K562 (cell line): ENCODE results near the gene TP53I13. TPM values are rescaled to one million over a fixed set of nuclear protein-coding genes. Genes with fewer than 3 reads are reported as not detected.
A peak's percentile ranks its signal among the peaks of the same experiment; 100 is the strongest.

Experiments used
- ATAC-seq: fragments of 200-7000 bp; cut with Tn5 transposase; 3 replicates; pipeline ENCODE4 v1.9.1; 2020; ENCODE audit warnings: moderate library complexity
- BruUV-seq: library from RNA; stranded (reverse); fragments of 400-500 nt; replicated peaks from 2 replicates; lab custom pipeline; 2021; lab: Mats Ljungman, UMichigan
- CTCF ChIA-PET: fragments of 300-600 bp; formaldehyde crosslinking; extraction: SDS; loops from one replicate; lab custom pipeline; 2021; ENCODE audit warnings: low intra/inter-chr PET ratio; lab: Yijun Ruan, JAX
- POLR2A ChIA-PET: fragments of 300-600, 350-650 bp; sonication (Branson Sonifier 250); formaldehyde crosslinking; extraction: SDS; loops from one replicate; lab custom pipeline; 2021; ENCODE audit warnings: antibody characterized with exemption, inconsistent platforms; lab: Yijun Ruan, JAX
- DNase-seq, 4 experiments: peaks; one replicate each; pipeline versions ENCODE4 v3.0.0 to v3.0.0-alpha.2; 2011 to 2018; ENCODE audit warnings: low spot score in 3 of 4, mixed read lengths in 3 of 4; ENCODE audit errors: extremely low read depth in 1 of 4
- FAIRE-seq: peaks from 2 replicates; lab custom pipeline; 2011; peaks lifted over from hg19 to GRCh38; lab: Jason Lieb, UNC
- H2AFZ ChIP-seq: 2 replicates; pipeline ENCODE4 v1.6.0; 2011; ENCODE audit warnings: low read depth, low read length, control low read depth, inconsistent platforms
- H3K27ac ChIP-seq: fragments of 200-600 bp; 3 replicates; pipeline ENCODE4 v1.8.0; 2011; ENCODE audit warnings: low read depth, mild to moderate bottlenecking, control low read depth, inconsistent platforms, low read length, moderate library complexity, mixed read lengths; ENCODE audit errors: extremely low read depth
- H3K27me3 ChIP-seq, 2 experiments: fragments of 300-600 bp in 1 of 2; 2 replicates in 1 of 2; 3 replicates in 1 of 2; pipeline versions ENCODE4 v1.6.0 to v1.8.0; 2011; ENCODE audit warnings: inconsistent platforms in 2 of 2, low read length in 2 of 2, mild to moderate bottlenecking in 1 of 2, mixed read lengths in 1 of 2, moderate library complexity in 1 of 2; ENCODE audit not compliant: control insufficient read depth in 2 of 2, insufficient read depth in 2 of 2
- H3K36me3 ChIP-seq: fragments of 300-600 bp; 3 replicates; pipeline ENCODE4 v1.8.0; 2011; ENCODE audit warnings: mild to moderate bottlenecking, low read length, inconsistent platforms; ENCODE audit not compliant: control insufficient read depth, insufficient read depth
- H3K4me1 ChIP-seq, 2 experiments: fragments of 200-600 bp in 1 of 2; replicated peaks in 1 of 2; 2 replicates in 1 of 2; 3 replicates in 1 of 2; pipeline versions ENCODE4 v1.5.1 to v1.8.0; 2011; ENCODE audit warnings: inconsistent platforms in 2 of 2, low read length in 2 of 2, mild to moderate bottlenecking in 1 of 2, mixed read lengths in 1 of 2, moderate library complexity in 1 of 2; ENCODE audit not compliant: control insufficient read depth in 2 of 2, insufficient read depth in 2 of 2
- H3K4me2 ChIP-seq: 2 replicates; pipeline ENCODE4 v1.6.1; 2011; ENCODE audit warnings: low read length, control low read depth, inconsistent platforms, mixed read lengths; ENCODE audit not compliant: insufficient read depth
- H3K4me3 ChIP-seq: fragments of 200-600 bp; sonication (generic), shearing (Covaris generic); 2 replicates; pipeline ENCODE4 v1.5.1; 2016; ENCODE audit warnings: control low read depth, inconsistent platforms
- H3K79me2 ChIP-seq: fragments of 200-600 bp; 3 replicates; pipeline ENCODE4 v1.8.0; 2011; ENCODE audit warnings: low read length, inconsistent platforms; ENCODE audit not compliant: control insufficient read depth, insufficient read depth
- H3K9ac ChIP-seq, 2 experiments: 2 replicates each; pipeline versions ENCODE4 v1.6.0 to v1.6.1; 2011; ENCODE audit warnings: low read depth in 2 of 2, low read length in 2 of 2, control low read depth in 1 of 2, inconsistent platforms in 1 of 2, mild to moderate bottlenecking in 1 of 2, mixed read lengths in 1 of 2; ENCODE audit not compliant: insufficient read depth in 1 of 2
- H3K9me1 ChIP-seq: one replicate; pipeline ENCODE4 v1.6.0; 2011; ENCODE audit warnings: inconsistent platforms, mild to moderate bottlenecking, low read length, moderate library complexity; ENCODE audit not compliant: control insufficient read depth, insufficient read depth
- H3K9me3 ChIP-seq: replicated peaks from 2 replicates; pipeline ENCODE4 v1.5.1; 2011; ENCODE audit warnings: low read depth, low read length, inconsistent platforms; ENCODE audit not compliant: control insufficient read depth, insufficient read depth
- H4K20me1 ChIP-seq: replicated peaks from 2 replicates; pipeline ENCODE4 v1.6.1; 2011; ENCODE audit warnings: low read length, inconsistent platforms, mixed read lengths; ENCODE audit not compliant: control insufficient read depth, insufficient read depth
- ARID1B ChIP-seq: fragments of 450-650 bp; IDR thresholded peaks from 2 replicates; pipeline ENCODE4 v1.6.1; 2016; ENCODE audit warnings: antibody characterized with exemption, mild to moderate bottlenecking, inconsistent platforms
- ATF3 ChIP-seq, 2 experiments: fragments of 450-650 bp in 1 of 2; sonication (generic) in 1 of 2; formaldehyde crosslinking in 1 of 2; IDR thresholded peaks in 1 of 2; conservative IDR thresholded peaks in 1 of 2; 2 replicates each; pipeline versions ENCODE4 v1.6.1 to v1.8.1; 2016 to 2023; ENCODE audit warnings: mild to moderate bottlenecking in 2 of 2, moderate library complexity in 2 of 2, inconsistent platforms in 1 of 2, missing genetic modification reagents in 1 of 2
- ATF7 ChIP-seq: fragments of 450-650 bp; IDR thresholded peaks from 2 replicates; pipeline ENCODE4 v1.7.1; 2014; ENCODE audit warnings: mild to moderate bottlenecking, moderate library complexity
- DPF2 ChIP-seq: fragments of 450-650 bp; IDR thresholded peaks from 2 replicates; pipeline ENCODE4 v1.6.1; 2016
- ESRRA ChIP-seq: fragments of 450-650 bp; IDR thresholded peaks from 2 replicates; pipeline ENCODE4 v1.6.1; 2014; ENCODE audit warnings: low read depth, mild to moderate bottlenecking, moderate library complexity, borderline replicate concordance
- JUN ChIP-seq, 2 experiments: sonication (generic) in 1 of 2; formaldehyde crosslinking in 1 of 2; IDR thresholded peaks; 2 replicates each; pipeline versions ENCODE4 v1.6.1 to v1.8.0; 2012 to 2022; ENCODE audit warnings: borderline replicate concordance in 2 of 2, mild to moderate bottlenecking in 2 of 2, improper control_type of control experiment in 1 of 2, low read depth in 1 of 2, low read length in 1 of 2, missing genetic modification reagents in 1 of 2
- JUND ChIP-seq, 2 experiments: IDR thresholded peaks; 2 replicates in 1 of 2; 3 replicates in 1 of 2; pipeline ENCODE4 v1.6.1; 2011; ENCODE audit warnings: borderline replicate concordance in 2 of 2, low read depth in 2 of 2, low read length in 2 of 2, improper control_type of control experiment in 1 of 2, missing biosample characterization in 1 of 2, missing genetic modification characterization in 1 of 2, missing genetic modification reagents in 1 of 2
- KLF6 ChIP-seq: fragments of 250-450 bp; sonication (Bioruptor Pico); IDR thresholded peaks from 2 replicates; pipeline ENCODE4 v1.4.0; 2020; ENCODE audit warnings: mild to moderate bottlenecking, moderate library complexity, borderline replicate concordance
- MEF2A ChIP-seq: IDR thresholded peaks from 2 replicates; pipeline ENCODE4 v1.6.1; 2011; ENCODE audit warnings: low read depth, mild to moderate bottlenecking, low read length, moderate library complexity; ENCODE audit not compliant: control insufficient read depth
- NR2C1 ChIP-seq, 2 experiments: fragments of 450-650 bp; IDR thresholded peaks; 2 replicates each; pipeline ENCODE4 v1.6.1; 2017; ENCODE audit warnings: mild to moderate bottlenecking in 2 of 2, antibody characterized with exemption in 1 of 2, inconsistent platforms in 1 of 2, missing compliant biosample characterization in 1 of 2, missing genetic modification characterization in 1 of 2
- NR2C2 ChIP-seq, 2 experiments: fragments of 200-800 bp in 1 of 2; sonication (Bioruptor generic) in 1 of 2; sonication (generic) in 1 of 2; formaldehyde crosslinking in 1 of 2; IDR thresholded peaks; 2 replicates each; pipeline versions ENCODE4 v1.6.1 to v1.8.0; 2016 to 2022; ENCODE audit warnings: mild to moderate bottlenecking in 1 of 2, missing compliant biosample characterization in 1 of 2, missing genetic modification characterization in 1 of 2, missing genetic modification reagents in 1 of 2
- NR4A1 ChIP-seq, 2 experiments: fragments of 250-450 bp in 1 of 2; fragments of 450-650 bp in 1 of 2; sonication (Bioruptor Pico) in 1 of 2; IDR thresholded peaks; 2 replicates each; pipeline versions ENCODE4 v1.4.0 to v1.6.1; 2016 to 2020; ENCODE audit warnings: mild to moderate bottlenecking in 2 of 2, missing compliant biosample characterization in 1 of 2, missing genetic modification characterization in 1 of 2, moderate library complexity in 1 of 2
- RNF2 ChIP-seq: sonication (generic); IDR thresholded peaks from 2 replicates; pipeline ENCODE4 v1.6.1; 2016
- SMARCE1 ChIP-seq: fragments of 450-650 bp; IDR thresholded peaks from 2 replicates; pipeline ENCODE4 v1.7.1; 2016; ENCODE audit warnings: mild to moderate bottlenecking
- XRCC4 ChIP-seq: IDR thresholded peaks from one replicate; pipeline ENCODE4 v1.6.1; 2011; ENCODE audit not compliant: insufficient read depth, insufficient read length; ENCODE audit errors: extremely low read depth
- YY1 ChIP-seq, 3 experiments: IDR thresholded peaks; 2 replicates each; pipeline ENCODE4 v1.6.1; 2011; ENCODE audit warnings: low read length in 2 of 3, mild to moderate bottlenecking in 2 of 3, moderate library complexity in 2 of 3, borderline replicate concordance in 1 of 3, control low read depth in 1 of 3, low read depth in 1 of 3; ENCODE audit not compliant: insufficient read depth in 3 of 3, insufficient replicate concordance in 2 of 3, control insufficient read depth in 1 of 3, insufficient read length in 1 of 3; ENCODE audit errors: extremely low read depth in 1 of 3
- ZNF3 ChIP-seq: fragments of 250-450 bp; sonication (Bioruptor Pico); IDR thresholded peaks from 2 replicates; pipeline ENCODE4 v1.5.0; 2021; ENCODE audit warnings: mild to moderate bottlenecking, moderate library complexity
- WGBS: fragments of 100-300 bp; shearing (Covaris generic); methylation state at CpG from one replicate; pipeline ENCODE4 v1.1.6; 2016; ENCODE audit warnings: low coverage, mixed read lengths; ENCODE audit not compliant: insufficient coverage; ENCODE audit errors: missing lambda C conversion rate; 5-methylcytosine and 5-hydroxymethylcytosine counted together
- in situ Hi-C: fragments of 300-500 bp; cut with MboI; formaldehyde crosslinking; loops from 4 replicates; pipeline ENCODE4 v1.15.0; 2018; ENCODE audit warnings: inconsistent platforms, mixed read lengths
- intact Hi-C: fragments of 100-400 bp; cut with micrococcal nuclease; formaldehyde crosslinking; loops from 2 replicates; pipeline ENCODE4 v1.14.2; 2022
- polyA plus RNA-seq, 8 experiments: library from polyadenylated mRNA; depleted of rRNA in 4 of 8; stranded (reverse) in 5 of 8; unstranded in 3 of 8; fragments of >200 nt; fragmentation: Nextera tagmentation in 2 of 8; fragmentation: Illumina TruSeq in 1 of 8; extraction: Ambion mirVana in 2 of 8; extraction: Trizol in 1 of 8; gene quantifications; 2 replicates each; pipeline versions ENCODE4 v1.2.1 to v1.2.3, GENCODE V29; 2011 to 2014; ENCODE audit warnings: inconsistent platforms in 1 of 8, missing spikeins in 1 of 8
- total RNA-seq, 7 experiments: library from RNA; depleted of rRNA in 6 of 7; stranded (reverse); fragments of >200 nt in 6 of 7; fragmentation: Illumina TruSeq in 2 of 7; extraction: Trizol in 2 of 7; gene quantifications; 2 replicates each; pipeline versions ENCODE4 v1.2.1 to v1.2.3, GENCODE V29; 2011 to 2021; ENCODE audit warnings: low replicate concordance in 1 of 7
- TF ChIP-seq, protein P1 (sequence below): sonication (generic); formaldehyde crosslinking; IDR thresholded peaks from 2 replicates; pipeline ENCODE4 v1.9.0; 2022; ENCODE audit warnings: mild to moderate bottlenecking, missing genetic modification reagents

TP53I13 gene
- total and polyA plus RNA-seq, 9 of the 15 experiments (the other 6 are each of a cell fraction or from before 2014, with no cell fraction given), result 0.08 to 28.3 (median 9.1) TPM

- BruUV-seq, result no TSS peak
- TF ChIP-seq JUN (IDR thresholded peaks at IDR 0.05; ENCODE audit: borderline replicate concordance, low read depth, low read length) (peak; percentile 77), JUN (CRISPR knock-in tag; IDR thresholded peaks at IDR 0.05; ENCODE audit: borderline replicate concordance) (no peak), NR4A1 (CRISPR knock-in tag; IDR thresholded peaks at IDR 0.05) (no peak), NR4A1 (tag; IDR thresholded peaks at IDR 0.05) (no peak), MEF2A (0 out of 2 replicates have a peak, but pooled peaks have one; percentile 18), NR2C1 (IDR thresholded peaks at IDR 0.05) (no peak), NR2C1 (tag; IDR thresholded peaks at IDR 0.05) (peak; percentile 49; the same call in 1 of the 2 replicates), XRCC4 (no peak), NR2C2 (CRISPR knock-in tag; IDR thresholded peaks at IDR 0.05) (no peak), NR2C2 (tag; IDR thresholded peaks at IDR 0.05) (peak; percentile 33; the same call in 1 of the 2 replicates), SMARCE1 (0 out of 2 replicates have a peak, but pooled peaks have one; percentile 37), ZNF3 (CRISPR knock-in tag) (no peak), YY1 (IDR thresholded peaks at IDR 0.05; ENCODE audit: borderline replicate concordance in 1 of 3, control insufficient read depth in 1 of 3, extremely low read depth in 1 of 3, insufficient read depth in 3 of 3, insufficient read length in 1 of 3, insufficient replicate concordance in 2 of 3, low read depth in 1 of 3, low read length in 2 of 3) (peak in 1 of 3 experiments; percentile 67), JUND (IDR thresholded peaks at IDR 0.05; ENCODE audit: borderline replicate concordance, low read depth, low read length) (peak; percentile 88), JUND (tag; IDR thresholded peaks at IDR 0.05; ENCODE audit: borderline replicate concordance, low read depth, low read length) (peak; percentile 86; the same call in 2 of the 3 replicates), ARID1B (peak; percentile 33; the same call in 1 of the 2 replicates), KLF6 (CRISPR knock-in tag) (no peak), DPF2 (peak; percentile 36; the same call in 1 of the 2 replicates), ATF7 (peak; percentile 51; the same call in 1 of the 2 replicates), RNF2 (no peak), ESRRA (peak; percentile 69; the same call in 1 of the 2 replicates), ATF3 (IDR thresholded peaks at IDR 0.05) (peak; percentile 85), ATF3 (CRISPR knock-in tag; conservative IDR thresholded peaks at IDR 0.05) (no peak)
- TF ChIP-seq, protein P1, sequence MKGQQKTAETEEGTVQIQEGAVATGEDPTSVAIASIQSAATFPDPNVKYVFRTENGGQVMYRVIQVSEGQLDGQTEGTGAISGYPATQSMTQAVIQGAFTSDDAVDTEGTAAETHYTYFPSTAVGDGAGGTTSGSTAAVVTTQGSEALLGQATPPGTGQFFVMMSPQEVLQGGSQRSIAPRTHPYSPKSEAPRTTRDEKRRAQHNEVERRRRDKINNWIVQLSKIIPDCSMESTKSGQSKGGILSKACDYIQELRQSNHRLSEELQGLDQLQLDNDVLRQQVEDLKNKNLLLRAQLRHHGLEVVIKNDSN, result no peak
These were observed 51.8 kb downstream of the TP53I13 start for GRCh38 chr17:29620271-29620670.

More at GRCh38 chr17:29620271-29620670, 51.8 kb downstream of the TP53I13 start:
- no peaks in the 10 kb centered on the region for H3K27me3 ChIP-seq
- H3K27ac ChIP-seq, result no peak overlapping the region
- FAIRE-seq (peak; percentile 23), ATAC-seq (no peak), DNase-seq (peak in 3 of 4 experiments; percentile 20 to 65 (median 64))
- ChIA-PET POLR2A (interaction anchor here (0.6 to 1.2 kb wide), 2 partner anchors 13 to 19 kb away, joined by 3 to 7 read pairs; no protein-coding TSS in a partner anchor), CTCF (interaction anchor here (0.9 kb wide), 1 partner anchor 186 kb away, joined by 3 read pairs; no protein-coding TSS in a partner anchor)
- 27% methylated on average over 4 of the region's 4 CpGs for WGBS
- H3K9me1 ChIP-seq, result no peaks in the 10 kb centered on the region
- intact Hi-C loops (no loop called here), in situ Hi-C loops (no loop called here)
- H3K4me3 ChIP-seq, result no peak overlapping the region
- no peaks in the 10 kb centered on the region for H3K9me3 ChIP-seq
- H3K36me3 ChIP-seq, result no peaks in the 10 kb centered on the region
- peak overlapping the region; percentile 1; the same call in 1 of the 2 replicates for H2AFZ ChIP-seq
- H3K79me2 ChIP-seq, result no peaks in the 10 kb centered on the region
- no peaks in the 10 kb centered on the region; the same call in 1 of the 2 replicates for H4K20me1 ChIP-seq
- H3K4me1 ChIP-seq, result peaks cover 28 to 63% of the 10 kb centered on the region in 2 experiments
- no peak overlapping the region for H3K4me2 ChIP-seq
- no peak overlapping the region for H3K9ac ChIP-seq
